Caco-2 (cell line): ENCODE results near the gene CFAP54. TPM values are rescaled to one million over a fixed set of nuclear protein-coding genes. Genes with fewer than 3 reads are reported as not detected.
"Not testable (repeated sequence)": the region's sequence is repeated elsewhere in the genome, so short reads cannot be mapped to it uniquely, and the experiment has no call there.

Experiments used
- BruUV-seq: library from RNA; stranded (reverse); fragments of 400-500 nt; replicated peaks from 2 replicates; lab custom pipeline; 2021; lab: Mats Ljungman, UMichigan
- CTCF ChIA-PET: fragments of 300-600 bp; sonication (Branson Sonifier 250); formaldehyde crosslinking; loops from one replicate; lab custom pipeline; 2022; ENCODE audit warnings: antibody characterized with exemption; lab: Charles Lee
- POLR2A ChIA-PET: fragments of 300-600 bp; sonication (Branson Sonifier 250); formaldehyde crosslinking; loops from one replicate; lab custom pipeline; 2022; ENCODE audit warnings: antibody characterized with exemption; lab: Charles Lee
- DNase-seq, 2 experiments: peaks; one replicate each; pipeline versions ENCODE4 v3.0.0 to v3.0.0-alpha.2; 2020 to 2022
- H3K27me3 ChIP-seq: replicated peaks from 2 replicates; pipeline ENCODE4 v1.6.0; 2011; ENCODE audit warnings: low read length; ENCODE audit not compliant: control insufficient read depth, insufficient read depth
- H3K36me3 ChIP-seq: 2 replicates; pipeline ENCODE4 v1.5.1; 2011; ENCODE audit warnings: low read length; ENCODE audit not compliant: control insufficient read depth, insufficient read depth
- H3K4me1 ChIP-seq: fragments of 250-450 bp; sonication (Bioruptor Pico); 2 replicates; pipeline ENCODE4 v1.5.1; 2020; ENCODE audit warnings: mild to moderate bottlenecking
- H3K4me3 ChIP-seq: 2 replicates; pipeline ENCODE4 v1.5.1; 2011; ENCODE audit warnings: low read depth, mild to moderate bottlenecking, control low read depth, low read length
- H3K9me3 ChIP-seq: fragments of 250-450 bp; sonication (Bioruptor Pico); 2 replicates; pipeline ENCODE4 v1.5.1; 2020; ENCODE audit warnings: mild to moderate bottlenecking, moderate library complexity
- H3K27ac Mint-ChIP-seq: one replicate; pipeline ENCODE4 v1.8.0; 2022; ENCODE audit warnings: mixed read lengths; ENCODE audit not compliant: unreplicated experiment
- H3K27me3 Mint-ChIP-seq: one replicate; pipeline ENCODE4 v1.8.0; 2022; ENCODE audit warnings: mixed read lengths; ENCODE audit not compliant: insufficient read depth, unreplicated experiment
- H3K36me3 Mint-ChIP-seq: one replicate; pipeline ENCODE4 v1.8.0; 2022; ENCODE audit warnings: mild to moderate bottlenecking, mixed read lengths; ENCODE audit not compliant: insufficient read depth, unreplicated experiment
- H3K4me1 Mint-ChIP-seq: one replicate; pipeline ENCODE4 v1.8.0; 2022; ENCODE audit warnings: low read depth, mixed read lengths; ENCODE audit not compliant: unreplicated experiment
- H3K4me3 Mint-ChIP-seq: one replicate; pipeline ENCODE4 v1.8.0; 2022; ENCODE audit warnings: mild to moderate bottlenecking, moderate library complexity, mixed read lengths; ENCODE audit not compliant: unreplicated experiment
- H3K9me3 Mint-ChIP-seq: one replicate; pipeline ENCODE4 v1.8.0; 2022; ENCODE audit warnings: mixed read lengths; ENCODE audit not compliant: unreplicated experiment
- CTCF ChIP-seq, 2 experiments: fragments of 200-600 bp in 1 of 2; IDR thresholded peaks; 1 replicate in 1 of 2; 2 replicates in 1 of 2; pipeline versions ENCODE4 v1.5.1 to v1.8.0; 2011 to 2022; ENCODE audit warnings: antibody characterized with exemption in 1 of 2, control low read depth in 1 of 2, inconsistent platforms in 1 of 2, low read depth in 1 of 2, low read length in 1 of 2, mild to moderate bottlenecking in 1 of 2, moderate library complexity in 1 of 2; ENCODE audit not compliant: insufficient read depth in 1 of 2, severe bottlenecking in 1 of 2, unreplicated experiment in 1 of 2
- intact Hi-C: fragments of 100-400 bp; cut with micrococcal nuclease; formaldehyde crosslinking; loops from one replicate; pipeline ENCODE4 v1.10.0; 2022; ENCODE audit not compliant: unreplicated experiment
- total RNA-seq: library from RNA; stranded (reverse); gene quantifications from 2 replicates; pipeline ENCODE4 v1.2.3, GENCODE V29; 2022

CFAP54 gene
- total RNA-seq, 1 experiment from 2014 or later = 0.14 TPM

DNA sequence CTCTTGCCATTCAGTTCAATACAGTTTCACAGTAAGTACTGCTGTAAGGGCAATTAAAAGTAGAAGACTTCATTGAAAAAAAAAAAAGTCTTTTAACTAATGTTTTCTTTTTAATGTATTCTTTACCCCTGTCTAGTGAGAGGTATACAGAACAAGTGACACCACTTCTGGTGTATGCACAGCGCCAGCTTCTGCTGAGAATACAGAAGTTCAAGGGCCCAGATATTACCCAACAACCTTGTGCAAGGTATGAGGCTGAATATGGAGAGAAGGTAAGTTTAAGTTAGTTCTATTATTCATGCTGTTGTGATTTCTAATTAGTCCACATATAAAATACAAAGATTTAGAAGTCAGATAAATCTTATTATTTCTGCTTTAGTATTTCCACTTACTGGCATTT, 168.7 kb downstream of the CFAP54 start:
- Histone ChIP-seq H3K4me1 (no peaks in the 10 kb centered on the region), H3K9me3 (no peaks in the 10 kb centered on the region), H3K27me3 (no peaks in the 10 kb centered on the region), H3K4me3 (no peak overlapping the region), H3K36me3 (no peaks in the 10 kb centered on the region)
- Mint-ChIP-seq H3K4me3 (no peak overlapping the region), H3K36me3 (no peaks in the 10 kb centered on the region), H3K9me3 (no peaks in the 10 kb centered on the region), H3K27me3 (peaks cover 13% of the 10 kb centered on the region), H3K27ac (no peak overlapping the region), H3K4me1 (peaks cover 6% of the 10 kb centered on the region)
- DNase-seq = no peak
- ChIA-PET POLR2A (no interaction called here), CTCF (no interaction called here)
- no peak for TF ChIP-seq CTCF (IDR thresholded peaks at IDR 0.05; ENCODE audit: insufficient read depth in 1 of 2, low read depth in 1 of 2, low read length in 1 of 2, severe bottlenecking in 1 of 2, unreplicated experiment in 1 of 2)
- BruUV-seq = no TSS peak
- intact Hi-C loops = no loop called here

DNA sequence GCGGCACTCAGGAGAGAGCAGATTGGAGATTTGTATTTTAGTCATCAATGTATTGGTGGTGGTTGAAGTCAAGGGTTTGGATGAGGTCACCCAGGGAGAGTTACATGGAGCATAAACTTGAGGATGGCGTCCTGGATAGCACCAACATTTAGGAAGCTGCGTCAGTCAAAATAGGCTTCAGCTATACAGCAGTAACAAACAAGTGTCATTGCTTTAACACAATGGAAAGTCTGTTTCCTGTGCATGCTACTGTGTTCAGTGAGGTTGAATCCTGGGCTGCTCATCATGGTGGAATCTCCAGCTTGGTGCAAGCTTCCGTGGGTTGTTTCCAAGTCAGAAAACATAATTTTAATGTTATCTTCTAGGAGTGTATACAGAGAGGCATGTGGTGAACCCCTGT, 180.4 kb downstream of the CFAP54 start:
- TF ChIP-seq CTCF (IDR thresholded peaks at IDR 0.05; ENCODE audit: insufficient read depth in 1 of 2, low read depth in 1 of 2, low read length in 1 of 2, severe bottlenecking in 1 of 2, unreplicated experiment in 1 of 2) = no peak
- ChIA-PET CTCF (no interaction called here), POLR2A (no interaction called here)
- no peak for DNase-seq
- no peaks in the 10 kb centered on the region for H3K4me1 ChIP-seq
- no TSS peak for BruUV-seq
- Mint-ChIP-seq H3K27ac (no peak overlapping the region), H3K36me3 (no peaks in the 10 kb centered on the region), H3K4me1 (peaks cover 6% of the 10 kb centered on the region), H3K9me3 (no peaks in the 10 kb centered on the region), H3K27me3 (peaks cover 4% of the 10 kb centered on the region), H3K4me3 (no peak overlapping the region)
- no peaks in the 10 kb centered on the region for H3K36me3 ChIP-seq
- no peaks in the 10 kb centered on the region for H3K9me3 ChIP-seq
- H3K27me3 ChIP-seq = no peaks in the 10 kb centered on the region
- no peak overlapping the region for H3K4me3 ChIP-seq
- intact Hi-C loops = no loop called here

DNA sequence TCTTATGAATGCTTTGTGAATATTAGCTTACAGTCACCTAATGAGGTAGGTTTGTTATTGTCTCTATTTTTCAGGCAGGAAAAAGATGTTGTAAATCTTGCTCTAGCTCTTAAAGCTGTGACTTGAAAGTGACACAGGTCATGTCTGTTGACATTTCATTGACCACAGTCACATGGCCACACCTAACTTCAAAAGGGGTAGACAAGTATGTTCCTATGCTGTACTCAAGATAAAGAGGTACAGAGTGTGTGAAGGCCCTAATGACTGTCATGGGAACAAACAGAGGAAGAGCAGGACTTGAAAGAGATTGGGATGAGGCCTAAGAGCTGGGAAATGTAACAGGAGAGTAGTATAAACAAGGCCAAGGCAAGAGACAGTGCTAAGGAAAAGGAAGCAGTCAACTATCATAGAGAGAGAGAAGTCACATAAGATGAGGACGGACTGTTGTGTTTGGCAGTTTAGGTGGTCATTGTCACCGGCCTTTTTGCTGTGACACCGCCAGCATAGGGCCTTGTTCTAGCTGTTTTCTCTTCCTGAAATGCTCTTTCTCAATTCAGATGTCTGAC, 181.0 kb downstream of the CFAP54 start:
- Histone ChIP-seq H3K36me3 (no peaks in the 10 kb centered on the region), H3K27me3 (no peaks in the 10 kb centered on the region), H3K9me3 (no peaks in the 10 kb centered on the region), H3K4me1 (no peaks in the 10 kb centered on the region), H3K4me3 (no peak overlapping the region)
- BruUV-seq = no TSS peak
- DNase-seq = peak in 1 of 2 experiments; percentile 7
- Mint-ChIP-seq H3K4me1 (peaks cover 6% of the 10 kb centered on the region), H3K4me3 (no peak overlapping the region), H3K27ac (no peak overlapping the region), H3K36me3 (no peaks in the 10 kb centered on the region), H3K27me3 (peaks cover 4% of the 10 kb centered on the region), H3K9me3 (no peaks in the 10 kb centered on the region)
- POLR2A ChIA-PET = no interaction called here
- CTCF ChIA-PET = no interaction called here
- intact Hi-C loops = no loop called here
- TF ChIP-seq CTCF (IDR thresholded peaks at IDR 0.05; ENCODE audit: insufficient read depth in 1 of 2, low read depth in 1 of 2, low read length in 1 of 2, severe bottlenecking in 1 of 2, unreplicated experiment in 1 of 2) = no peak

DNA sequence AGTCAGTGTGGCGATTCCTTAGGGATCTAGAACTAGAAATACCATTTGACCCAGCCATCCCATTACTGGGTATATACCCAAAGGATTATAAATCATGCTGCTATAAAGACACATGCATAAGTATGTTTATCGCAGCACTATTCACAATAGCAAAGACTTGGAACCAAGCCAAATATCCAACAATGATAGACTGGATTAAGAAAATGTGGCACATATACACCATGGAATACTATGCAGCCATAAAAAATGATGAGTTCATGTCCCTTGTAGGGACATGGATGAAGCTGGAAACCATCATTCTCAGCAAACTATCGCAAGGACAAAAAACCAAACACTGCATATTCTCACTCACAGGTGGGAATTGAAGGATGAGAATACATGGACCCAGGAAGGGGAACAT, 186.1 kb downstream of the CFAP54 start:
- H3K36me3 Mint-ChIP-seq, H3K4me3 ChIP-seq, H3K4me1 ChIP-seq, H3K4me1 Mint-ChIP-seq, DNase-seq, H3K9me3 ChIP-seq, POLR2A ChIA-PET, H3K4me3 Mint-ChIP-seq, H3K9me3 Mint-ChIP-seq, H3K27ac Mint-ChIP-seq, intact Hi-C loops, CTCF ChIA-PET, H3K36me3 ChIP-seq, H3K27me3 ChIP-seq, BruUV-seq: not testable (repeated sequence)
- peaks cover 17% of the 10 kb centered on the region for H3K27me3 Mint-ChIP-seq
